HCT116 (cell line): ENCODE data around the gene PLD1. TPM values are rescaled to one million over a fixed set of nuclear protein-coding genes. Genes with fewer than 3 reads are reported as not detected.

Experiments used
- ATAC-seq: fragments of 200-7000 bp; cut with Tn5 transposase; 2 replicates; pipeline ENCODE4 v1.9.1; 2020; ENCODE audit warnings: mild to moderate bottlenecking, moderate library complexity
- BruUV-seq: library from RNA; stranded (reverse); fragments of 400-500 nt; replicated peaks from 2 replicates; lab custom pipeline; 2021; lab: Mats Ljungman, UMichigan
- CTCF ChIA-PET: fragments of 300-600 bp; sonication (Branson Sonifier 250); formaldehyde crosslinking; loops from one replicate; lab custom pipeline; 2021; ENCODE audit warnings: antibody characterized with exemption; lab: Charles Lee
- POLR2A ChIA-PET: fragments of 300-600, 350-600 bp; sonication (Branson Sonifier 250); formaldehyde crosslinking; loops from one replicate; lab custom pipeline; 2021; ENCODE audit warnings: antibody characterized with exemption; lab: Charles Lee
- RAD21 ChIA-PET, 2 experiments: fragments of 300-600 bp; sonication (Branson Sonifier 250); formaldehyde crosslinking; loops; one replicate each; lab custom pipeline; 2023; ENCODE audit warnings: low total read pairs in 2 of 2; ENCODE audit not compliant: uncharacterized antibody in 2 of 2, unreplicated experiment in 2 of 2, low non-redundant PET in 1 of 2; lab: Charles Lee
- DNase-seq: peaks from one replicate; pipeline ENCODE4 v3.0.0-alpha.2; 2010; ENCODE audit warnings: low read depth, low spot score
- H2AFZ ChIP-seq: fragments of 200-600 bp; shearing (Covaris generic), sonication (generic); 2 replicates; pipeline ENCODE4 v1.6.1; 2017; ENCODE audit warnings: low read depth, mixed run types, mixed read lengths, antibody characterized with exemption, low read length; ENCODE audit not compliant: poor library complexity, severe bottlenecking
- H3K27ac ChIP-seq: 2 replicates; pipeline ENCODE4 v1.5.1; 2012; ENCODE audit warnings: low read depth, low read length
- H3K27me3 ChIP-seq: fragments of 200-600 bp; sonication (generic); 2 replicates; pipeline ENCODE4 v1.6.1; 2016; ENCODE audit warnings: mixed run types, low read length, mixed read lengths; ENCODE audit not compliant: insufficient read depth
- H3K36me3 ChIP-seq, 2 experiments: fragments of 200-500 bp in 1 of 2; fragments of 200-600 bp in 1 of 2; sonication (Bioruptor generic) in 1 of 2; sonication (generic) in 1 of 2; 2 replicates each; pipeline versions ENCODE4 v1.5.1 to v1.6.1; 2014 to 2016; ENCODE audit warnings: low read length in 2 of 2, inconsistent platforms in 1 of 2, mixed read lengths in 1 of 2, mixed run types in 1 of 2; ENCODE audit not compliant: insufficient read depth in 2 of 2, control insufficient read depth in 1 of 2
- H3K4me1 ChIP-seq, 2 experiments: fragments of 200-600 bp in 1 of 2; sonication (generic) in 1 of 2; 2 replicates each; pipeline versions ENCODE4 v1.5.1 to v1.6.1; 2012 to 2017; ENCODE audit warnings: low read length in 2 of 2, inconsistent platforms in 1 of 2, mild to moderate bottlenecking in 1 of 2, mixed read lengths in 1 of 2, mixed run types in 1 of 2, moderate library complexity in 1 of 2; ENCODE audit not compliant: insufficient read depth in 2 of 2, control insufficient read depth in 1 of 2
- H3K4me2 ChIP-seq: fragments of 200-600 bp; sonication (generic); 2 replicates; pipeline ENCODE4 v1.6.1; 2017; ENCODE audit warnings: mixed run types, low read length, mixed read lengths
- H3K4me3 ChIP-seq, 2 experiments: fragments of 200-600 bp in 1 of 2; sonication (generic) in 1 of 2; replicated peaks in 1 of 2; 2 replicates each; pipeline ENCODE4 v1.5.1; 2011 to 2016; ENCODE audit warnings: low read length in 2 of 2, control low read depth in 1 of 2, low read depth in 1 of 2, mild to moderate bottlenecking in 1 of 2, mixed read lengths in 1 of 2, mixed run types in 1 of 2
- H3K79me2 ChIP-seq: fragments of 200-600 bp; sonication (generic); 2 replicates; pipeline ENCODE4 v1.6.1; 2017; ENCODE audit warnings: mild to moderate bottlenecking, mixed run types, low read length, moderate library complexity, mixed read lengths; ENCODE audit not compliant: insufficient read depth
- H3K9ac ChIP-seq: fragments of 200-600 bp; sonication (generic); 2 replicates; pipeline ENCODE4 v1.6.1; 2016; ENCODE audit warnings: low read length, mixed read lengths
- H3K9me2 ChIP-seq: fragments of 200-600 bp; sonication (generic), shearing (Covaris generic); 2 replicates; pipeline ENCODE4 v1.6.1; 2017; ENCODE audit warnings: mixed run types, mild to moderate bottlenecking, moderate library complexity; ENCODE audit not compliant: insufficient read depth
- H3K9me3 ChIP-seq, 2 experiments: fragments of 200-500 bp in 1 of 2; fragments of 200-600 bp in 1 of 2; sonication (Bioruptor generic) in 1 of 2; sonication (generic) in 1 of 2; 2 replicates each; pipeline ENCODE4 v1.6.1; 2014 to 2017; ENCODE audit warnings: low read length in 2 of 2, mixed read lengths in 2 of 2, inconsistent platforms in 1 of 2, low read depth in 1 of 2, mild to moderate bottlenecking in 1 of 2, mixed run types in 1 of 2, moderate library complexity in 1 of 2; ENCODE audit not compliant: control insufficient read depth in 1 of 2, insufficient read depth in 1 of 2
- H4K20me1 ChIP-seq: fragments of 200-600 bp; sonication (generic), shearing (Covaris generic); 2 replicates; pipeline ENCODE4 v1.6.1; 2017; ENCODE audit warnings: mixed run types, mild to moderate bottlenecking, moderate library complexity; ENCODE audit not compliant: insufficient read depth
- CBX3 ChIP-seq: IDR thresholded peaks from 2 replicates; pipeline ENCODE4 v1.6.1; 2012; ENCODE audit warnings: low read depth
- CEBPB ChIP-seq: IDR thresholded peaks from 2 replicates; pipeline ENCODE4 v1.6.1; 2012; ENCODE audit warnings: low read depth
- EZH2 ChIP-seq: fragments of 200-600 bp; sonication (generic); IDR thresholded peaks from 2 replicates; pipeline ENCODE4 v1.6.1; 2017; ENCODE audit warnings: antibody characterized with exemption, mixed run types
- FOSL1 ChIP-seq: IDR thresholded peaks from 2 replicates; pipeline ENCODE4 v1.6.1; 2012; ENCODE audit warnings: low read depth
- JUND ChIP-seq: IDR thresholded peaks from 2 replicates; pipeline ENCODE4 v1.6.1; 2012
- MAX ChIP-seq: IDR thresholded peaks from 2 replicates; pipeline ENCODE4 v1.6.1; 2012
- POLR2A ChIP-seq: IDR thresholded peaks from 2 replicates; pipeline ENCODE4 v1.7.0; 2011; ENCODE audit warnings: borderline replicate concordance; ENCODE audit not compliant: insufficient read depth, insufficient read length; ENCODE audit errors: extremely low read depth
- POLR2AphosphoS5 ChIP-seq: IDR thresholded peaks from 2 replicates; pipeline ENCODE4 v1.6.1; 2011; ENCODE audit warnings: mild to moderate bottlenecking, low read depth, low read length, moderate library complexity
- RAD21 ChIP-seq: IDR thresholded peaks from 2 replicates; pipeline ENCODE4 v1.6.1; 2012; ENCODE audit warnings: low read depth, mild to moderate bottlenecking
- SP1 ChIP-seq: IDR thresholded peaks from 2 replicates; pipeline ENCODE4 v1.6.1; 2012; ENCODE audit warnings: low read depth
- SRF ChIP-seq: IDR thresholded peaks from 2 replicates; pipeline ENCODE4 v1.6.1; 2012; ENCODE audit warnings: low read depth
- YY1 ChIP-seq: IDR thresholded peaks from 2 replicates; pipeline ENCODE4 v1.6.1; 2011; ENCODE audit warnings: low read length, low read depth, moderate library complexity, mild to moderate bottlenecking; ENCODE audit not compliant: insufficient replicate concordance; ENCODE audit errors: extremely low read depth
- ZFX ChIP-seq: fragments of 450-650 bp; IDR thresholded peaks from 2 replicates; pipeline ENCODE4 v1.6.1; 2017
- ZNF274 ChIP-seq: fragments of 200-500 bp; sonication (Bioruptor generic); IDR thresholded peaks from 2 replicates; pipeline ENCODE4 v1.6.1; 2014; ENCODE audit warnings: mild to moderate bottlenecking, low read depth, low read length, inconsistent platforms
- intact Hi-C: fragments of 100-400 bp; cut with micrococcal nuclease; formaldehyde crosslinking; loops from 2 replicates; pipeline ENCODE4 v1.10.0; 2022
- total RNA-seq: library from RNA; stranded (reverse); gene quantifications from one replicate; pipeline ENCODE4 v1.2.1, GENCODE V29; 2021; ENCODE audit not compliant: unreplicated experiment
- TF ChIP-seq, protein P1 (sequence below): IDR thresholded peaks from 2 replicates; pipeline ENCODE4 v1.6.1; 2011; ENCODE audit warnings: mild to moderate bottlenecking, low read length, moderate library complexity; ENCODE audit not compliant: insufficient replicate concordance; ENCODE audit errors: extremely low read depth
- TF ChIP-seq, protein P2 (sequence below), 3 experiments: fragments of 200-600 bp in 1 of 3; sonication (generic) in 1 of 3; IDR thresholded peaks in 2 of 3; conservative IDR thresholded peaks in 1 of 3; 2 replicates each; pipeline ENCODE4 v1.5.1; 2012 to 2017; ENCODE audit warnings: low read depth in 2 of 3, low read length in 2 of 3, antibody characterized with exemption in 1 of 3, borderline replicate concordance in 1 of 3, control low read depth in 1 of 3, mild to moderate bottlenecking in 1 of 3, mixed read lengths in 1 of 3, mixed run types in 1 of 3, moderate library complexity in 1 of 3; ENCODE audit not compliant: insufficient read depth in 1 of 3
- TF ChIP-seq, protein P3 (sequence below): IDR thresholded peaks from 2 replicates; pipeline ENCODE4 v1.6.1; 2012

PLD1 gene
- total RNA-seq, 1 experiment from 2014 or later = 8.4 TPM

- TF ChIP-seq, protein P1, sequence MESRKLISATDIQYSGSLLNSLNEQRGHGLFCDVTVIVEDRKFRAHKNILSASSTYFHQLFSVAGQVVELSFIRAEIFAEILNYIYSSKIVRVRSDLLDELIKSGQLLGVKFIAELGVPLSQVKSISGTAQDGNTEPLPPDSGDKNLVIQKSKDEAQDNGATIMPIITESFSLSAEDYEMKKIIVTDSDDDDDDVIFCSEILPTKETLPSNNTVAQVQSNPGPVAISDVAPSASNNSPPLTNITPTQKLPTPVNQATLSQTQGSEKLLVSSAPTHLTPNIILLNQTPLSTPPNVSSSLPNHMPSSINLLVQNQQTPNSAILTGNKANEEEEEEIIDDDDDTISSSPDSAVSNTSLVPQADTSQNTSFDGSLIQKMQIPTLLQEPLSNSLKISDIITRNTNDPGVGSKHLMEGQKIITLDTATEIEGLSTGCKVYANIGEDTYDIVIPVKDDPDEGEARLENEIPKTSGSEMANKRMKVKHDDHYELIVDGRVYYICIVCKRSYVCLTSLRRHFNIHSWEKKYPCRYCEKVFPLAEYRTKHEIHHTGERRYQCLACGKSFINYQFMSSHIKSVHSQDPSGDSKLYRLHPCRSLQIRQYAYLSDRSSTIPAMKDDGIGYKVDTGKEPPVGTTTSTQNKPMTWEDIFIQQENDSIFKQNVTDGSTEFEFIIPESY = no peak
- TF ChIP-seq MAX = no peak
- no peak for TF ChIP-seq EZH2
- no peak for TF ChIP-seq SRF
- TF ChIP-seq ZNF274 = no peak
Measured at GRCh38 chr3:171802590-171802956, 7.7 kb downstream of the PLD1 start (continued).

DNA sequence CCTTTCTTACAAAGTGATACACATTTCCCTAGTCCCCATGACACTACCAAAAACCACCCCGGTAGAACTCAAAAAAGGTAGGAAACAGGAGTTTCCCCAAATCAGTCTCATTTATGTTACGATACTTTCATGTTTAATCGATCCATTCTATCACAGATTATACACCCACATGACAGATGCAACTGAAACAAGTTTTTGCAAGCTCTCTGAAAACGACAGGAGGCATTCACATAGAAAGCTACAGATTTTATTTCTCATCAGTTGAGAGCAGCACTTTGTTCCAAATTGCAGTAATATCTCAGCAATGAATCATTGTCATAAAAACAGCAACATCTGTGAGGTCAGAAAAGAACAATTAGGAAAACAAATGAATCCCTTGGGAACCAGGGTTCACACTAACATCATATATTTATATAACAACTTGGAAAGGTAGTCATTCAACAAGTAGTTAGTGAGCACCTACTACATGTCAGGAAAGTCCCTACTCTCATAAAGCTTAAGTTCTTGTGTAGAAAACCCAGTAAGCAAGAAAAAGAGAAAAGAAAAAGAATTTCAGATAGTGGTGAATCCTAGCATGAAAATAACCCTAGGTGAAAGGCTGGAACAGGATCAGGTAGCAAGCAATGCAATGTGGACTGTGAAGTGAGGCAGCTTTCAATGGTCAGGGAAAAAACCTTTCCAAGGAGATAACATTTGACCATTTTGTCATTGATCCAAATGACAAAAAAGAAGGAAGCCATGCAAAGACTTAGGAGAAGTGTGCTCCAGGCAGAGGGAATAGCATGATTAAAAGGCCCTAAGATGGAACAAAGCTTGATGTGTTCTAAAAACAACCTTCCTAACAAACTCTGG lies 8.3 kb downstream of the PLD1 start:
- no TSS peak for BruUV-seq
- H3K4me2 ChIP-seq = peak overlapping the region; percentile 42
- no peak overlapping the region for H3K4me3 ChIP-seq
- no peaks in the 10 kb centered on the region for H3K9me3 ChIP-seq
- no peaks in the 10 kb centered on the region for H4K20me1 ChIP-seq
- H3K27me3 ChIP-seq = no peaks in the 10 kb centered on the region
- H3K36me3 ChIP-seq = no peaks in the 10 kb centered on the region
- H3K9ac ChIP-seq = no peak overlapping the region
- CTCF ChIA-PET = no interaction called here
- no peak overlapping the region for H2AFZ ChIP-seq
- H3K9me2 ChIP-seq = no peaks in the 10 kb centered on the region; the same call in 1 of the 2 replicates
- intact Hi-C loops = no loop called here
- RAD21 ChIA-PET = no interaction called here
- POLR2A ChIA-PET = no interaction called here
- peak; percentile 36; the same call in 1 of the 2 replicates for ATAC-seq
- H3K79me2 ChIP-seq = no peaks in the 10 kb centered on the region
- H3K4me1 ChIP-seq = peaks cover 9 to 40% of the 10 kb centered on the region in 2 experiments; a peak in 3 of 4 replicates
- no peak overlapping the region for H3K27ac ChIP-seq
- TF ChIP-seq POLR2AphosphoS5 (no peak), ZFX (no peak), POLR2A (no peak), SP1 (peak; percentile 16; the same call in 1 of the 2 replicates), CBX3 (no peak), MAX (0 out of 2 replicates have a peak, but pooled peaks have one; percentile 16), CEBPB (no peak), FOSL1 (0 out of 2 replicates have a peak, but pooled peaks have one; percentile 22), SRF (no peak), YY1 (no peak), ZNF274 (no peak), JUND (peak; percentile 36; the same call in 1 of the 2 replicates), RAD21 (no peak)
- TF ChIP-seq, protein P2, sequence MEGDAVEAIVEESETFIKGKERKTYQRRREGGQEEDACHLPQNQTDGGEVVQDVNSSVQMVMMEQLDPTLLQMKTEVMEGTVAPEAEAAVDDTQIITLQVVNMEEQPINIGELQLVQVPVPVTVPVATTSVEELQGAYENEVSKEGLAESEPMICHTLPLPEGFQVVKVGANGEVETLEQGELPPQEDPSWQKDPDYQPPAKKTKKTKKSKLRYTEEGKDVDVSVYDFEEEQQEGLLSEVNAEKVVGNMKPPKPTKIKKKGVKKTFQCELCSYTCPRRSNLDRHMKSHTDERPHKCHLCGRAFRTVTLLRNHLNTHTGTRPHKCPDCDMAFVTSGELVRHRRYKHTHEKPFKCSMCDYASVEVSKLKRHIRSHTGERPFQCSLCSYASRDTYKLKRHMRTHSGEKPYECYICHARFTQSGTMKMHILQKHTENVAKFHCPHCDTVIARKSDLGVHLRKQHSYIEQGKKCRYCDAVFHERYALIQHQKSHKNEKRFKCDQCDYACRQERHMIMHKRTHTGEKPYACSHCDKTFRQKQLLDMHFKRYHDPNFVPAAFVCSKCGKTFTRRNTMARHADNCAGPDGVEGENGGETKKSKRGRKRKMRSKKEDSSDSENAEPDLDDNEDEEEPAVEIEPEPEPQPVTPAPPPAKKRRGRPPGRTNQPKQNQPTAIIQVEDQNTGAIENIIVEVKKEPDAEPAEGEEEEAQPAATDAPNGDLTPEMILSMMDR (IDR thresholded peaks at IDR 0.05 in 2 of 3, conservative IDR thresholded peaks at IDR 0.05 in 1 of 3; ENCODE audit: borderline replicate concordance in 1 of 3, insufficient read depth in 1 of 3, low read depth in 2 of 3, low read length in 2 of 3) = no peak
- TF ChIP-seq, protein P3, sequence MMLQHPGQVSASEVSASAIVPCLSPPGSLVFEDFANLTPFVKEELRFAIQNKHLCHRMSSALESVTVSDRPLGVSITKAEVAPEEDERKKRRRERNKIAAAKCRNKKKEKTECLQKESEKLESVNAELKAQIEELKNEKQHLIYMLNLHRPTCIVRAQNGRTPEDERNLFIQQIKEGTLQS = 0 out of 2 replicates have a peak, but pooled peaks have one; percentile 17
- TF ChIP-seq, all 23 proteins: peak for 5
- DNase-seq = no peak
